Neuron (in vitro differentiated cells): Measurements from ENCODE around the gene GAB3.

ENCODE experiments used
- H2AFZ ChIP-seq: one replicate; pipeline ENCODE4 v1.6.1; 2013; ENCODE audit warnings: low read depth, mild to moderate bottlenecking, inconsistent platforms, low read length, moderate library complexity
- H3K27me3 ChIP-seq: one replicate; pipeline ENCODE4 v1.6.1; 2013; ENCODE audit warnings: low read length; ENCODE audit not compliant: insufficient read depth
- H3K36me3 ChIP-seq: one replicate; pipeline ENCODE4 v1.6.1; 2013; ENCODE audit warnings: low read length; ENCODE audit not compliant: insufficient read depth
- H3K4me1 ChIP-seq: one replicate; pipeline ENCODE4 v1.6.1; 2013; ENCODE audit warnings: low read length; ENCODE audit not compliant: insufficient read depth
- H3K4me3 ChIP-seq: 2 replicates; pipeline ENCODE4 v1.5.1; 2013; ENCODE audit warnings: mild to moderate bottlenecking, low read length, moderate library complexity
- H3K9me3 ChIP-seq: one replicate; pipeline ENCODE4 v1.6.1; 2013; ENCODE audit warnings: low read length

The GAB3 gene

GRCh38 chrX:154737136-154737535, 13.7 kb downstream of the GAB3 start:
- no peaks in the 10 kb centered on the region for H3K9me3 ChIP-seq
- no peak overlapping the region for H3K4me3 ChIP-seq
- H3K4me1 ChIP-seq, result no peaks in the 10 kb centered on the region
- H3K27me3 ChIP-seq, result peaks cover 16% of the 10 kb centered on the region
- H3K36me3 ChIP-seq, result no peaks in the 10 kb centered on the region
- no peak overlapping the region for H2AFZ ChIP-seq

GRCh38 chrX:154735695-154736393, 15.0 kb downstream of the GAB3 start:
- H3K4me1 ChIP-seq, result no peaks in the 10 kb centered on the region
- no peak overlapping the region for H3K4me3 ChIP-seq
- H2AFZ ChIP-seq, result no peak overlapping the region
- H3K36me3 ChIP-seq, result no peaks in the 10 kb centered on the region
- H3K9me3 ChIP-seq, result no peaks in the 10 kb centered on the region
- peaks cover 16% of the 10 kb centered on the region for H3K27me3 ChIP-seq

GRCh38 chrX:154734061-154734781, 16.7 kb downstream of the GAB3 start:
- H3K4me1 ChIP-seq, result no peaks in the 10 kb centered on the region
- no peaks in the 10 kb centered on the region for H3K9me3 ChIP-seq
- peaks cover 16% of the 10 kb centered on the region for H3K27me3 ChIP-seq

GRCh38 chrX:154733066-154733425, 17.8 kb downstream of the GAB3 start:
- Histone ChIP-seq H3K4me1 (no peaks in the 10 kb centered on the region), H2AFZ (no peak overlapping the region), H3K27me3 (peaks cover 12% of the 10 kb centered on the region), H3K36me3 (no peaks in the 10 kb centered on the region), H3K4me3 (no peak overlapping the region), H3K9me3 (no peaks in the 10 kb centered on the region)

More at GRCh38 chrX:154734061-154734781, 16.7 kb downstream of the GAB3 start:
- Histone ChIP-seq H3K36me3 (no peaks in the 10 kb centered on the region), H3K4me3 (no peak overlapping the region), H2AFZ (no peak overlapping the region)

GRCh38 chrX:154732421-154733065, 18.3 kb downstream of the GAB3 start:
- H3K4me3 ChIP-seq, result no peak overlapping the region
- H3K36me3 ChIP-seq, result no peaks in the 10 kb centered on the region
- no peak overlapping the region for H2AFZ ChIP-seq
- H3K27me3 ChIP-seq, result peaks cover 12% of the 10 kb centered on the region
- H3K4me1 ChIP-seq, result no peaks in the 10 kb centered on the region
- no peaks in the 10 kb centered on the region for H3K9me3 ChIP-seq

- Histone ChIP-seq H3K4me1 (no peaks in the 10 kb centered on the region), H3K27me3 (peaks cover 12% of the 10 kb centered on the region), H3K36me3 (no peaks in the 10 kb centered on the region), H2AFZ (no peak overlapping the region), H3K4me3 (no peak overlapping the region), H3K9me3 (no peaks in the 10 kb centered on the region)
Observed at GRCh38 chrX:154731881-154732280, 19.0 kb downstream of the GAB3 start.

GRCh38 chrX:154731184-154731583, 19.7 kb downstream of the GAB3 start:
- Histone ChIP-seq H2AFZ (no peak overlapping the region), H3K4me3 (no peak overlapping the region), H3K36me3 (no peaks in the 10 kb centered on the region), H3K4me1 (no peaks in the 10 kb centered on the region), H3K9me3 (no peaks in the 10 kb centered on the region), H3K27me3 (peaks cover 12% of the 10 kb centered on the region)

- Histone ChIP-seq H3K4me1 (no peaks in the 10 kb centered on the region), H3K27me3 (peaks cover 12% of the 10 kb centered on the region), H3K9me3 (no peaks in the 10 kb centered on the region), H3K4me3 (no peak overlapping the region), H2AFZ (no peak overlapping the region), H3K36me3 (no peaks in the 10 kb centered on the region)
Observed at GRCh38 chrX:154730253-154730891, 20.5 kb downstream of the GAB3 start.

GRCh38 chrX:154729439-154729838, 21.4 kb downstream of the GAB3 start:
- no peaks in the 10 kb centered on the region for H3K4me1 ChIP-seq
- H3K4me3 ChIP-seq, result no peak overlapping the region
- no peak overlapping the region for H2AFZ ChIP-seq
- no peaks in the 10 kb centered on the region for H3K9me3 ChIP-seq
- H3K36me3 ChIP-seq, result no peaks in the 10 kb centered on the region
- peaks cover 9% of the 10 kb centered on the region for H3K27me3 ChIP-seq

GRCh38 chrX:154728431-154729190, 22.3 kb downstream of the GAB3 start:
- Histone ChIP-seq H3K4me1 (no peaks in the 10 kb centered on the region), H3K36me3 (no peaks in the 10 kb centered on the region), H3K4me3 (no peak overlapping the region), H2AFZ (no peak overlapping the region), H3K9me3 (no peaks in the 10 kb centered on the region), H3K27me3 (peaks cover 7% of the 10 kb centered on the region)

GRCh38 chrX:154727871-154728270, 23.0 kb downstream of the GAB3 start:
- H2AFZ ChIP-seq, result no peak overlapping the region
- no peaks in the 10 kb centered on the region for H3K4me1 ChIP-seq
- H3K9me3 ChIP-seq, result no peaks in the 10 kb centered on the region
- H3K4me3 ChIP-seq, result no peak overlapping the region
- peaks cover 2% of the 10 kb centered on the region for H3K27me3 ChIP-seq
- no peaks in the 10 kb centered on the region for H3K36me3 ChIP-seq

GRCh38 chrX:154727418-154727817, 23.5 kb downstream of the GAB3 start:
- no peak overlapping the region for H2AFZ ChIP-seq

More at GRCh38 chrX:154727418-154727817, 23.5 kb downstream of the GAB3 start:
- Histone ChIP-seq H3K9me3 (no peaks in the 10 kb centered on the region), H3K4me1 (no peaks in the 10 kb centered on the region), H3K27me3 (no peaks in the 10 kb centered on the region), H3K36me3 (no peaks in the 10 kb centered on the region), H3K4me3 (no peak overlapping the region)
